ENCODE results near the gene CYP3A4.
"Not testable (repeated sequence)": the region's sequence is repeated elsewhere in the genome, so short reads cannot be mapped to it uniquely, and the experiment has no call there.

CYP3A4 gene

GRCh38 chr7:99729486-99730237 lies 54.3 kb downstream of the CYP3A4 start:
- DNase-seq (ENCODE audit: low read depth in 1 of 2, low spot score in 1 of 2): no peak

- DNase-seq (ENCODE audit: low read depth in 1 of 2, low spot score in 1 of 2): no peak
These were observed 55.4 kb downstream of the CYP3A4 start for GRCh38 chr7:99728615-99729014.

- not testable (repeated sequence) for DNase-seq (ENCODE audit: low read depth in 1 of 2, low spot score in 1 of 2)
These were observed 60.8 kb downstream of the CYP3A4 start for GRCh38 chr7:99723201-99723600.

GRCh38 chr7:99720800-99721595 lies 63.0 kb downstream of the CYP3A4 start:
- no peak for DNase-seq (ENCODE audit: low read depth in 1 of 2, low spot score in 1 of 2)

- no peak for DNase-seq (ENCODE audit: low read depth in 1 of 2, low spot score in 1 of 2)
These were observed 63.8 kb downstream of the CYP3A4 start for GRCh38 chr7:99719996-99720769.

GRCh38 chr7:99713995-99714570 lies 69.9 kb downstream of the CYP3A4 start:
- no peak for DNase-seq (ENCODE audit: low read depth in 1 of 2, low spot score in 1 of 2)

- DNase-seq (ENCODE audit: low read depth in 1 of 2, low spot score in 1 of 2): no peak
These were observed 74.0 kb downstream of the CYP3A4 start for GRCh38 chr7:99709838-99710578.

GRCh38 chr7:99709260-99709659 lies 74.7 kb downstream of the CYP3A4 start:
- DNase-seq (ENCODE audit: low read depth in 1 of 2, low spot score in 1 of 2): no peak

GRCh38 chr7:99707096-99707495 lies 76.9 kb downstream of the CYP3A4 start:
- no peak for DNase-seq (ENCODE audit: low read depth in 1 of 2, low spot score in 1 of 2)

Data from activated CD4-positive, alpha-beta T cell treated with anti-CD3 and anti-CD28 coated beads, Interleukin-2, amount 50 U/mL, for 24 hours (primary cell).